Measurements from ENCODE around the gene TMEM115. TPM values are rescaled to one million over a fixed set of nuclear protein-coding genes. Genes with fewer than 3 reads are reported as not detected.
A peak's percentile ranks its signal among the peaks of the same experiment; 100 is the strongest.

TMEM115 gene
- total and polyA plus RNA-seq, 9 of the 15 experiments (the other 6 are each of a cell fraction or from before 2014, with no cell fraction given), result 1.6 to 26.9 (median 14.1) TPM

- no peak for TF ChIP-seq SREBF1 (IDR thresholded peaks at IDR 0.05; ENCODE audit: borderline replicate concordance, low read depth, low read length)
- TF ChIP-seq PTRF (tag; IDR thresholded peaks at IDR 0.05), result no peak
- no peak for TF ChIP-seq CTCFL (IDR thresholded peaks at IDR 0.05; ENCODE audit: borderline replicate concordance, insufficient read depth, low read depth, low read length, poor library complexity, severe bottlenecking)
- TF ChIP-seq ZNF124 (CRISPR knock-in tag; IDR thresholded peaks at IDR 0.05), result no peak
- 0 out of 2 replicates have a peak, but pooled peaks have one; percentile 26 for TF ChIP-seq ZEB2 (IDR thresholded peaks at IDR 0.05)
- no peak for TF ChIP-seq ZNF174 (CRISPR knock-in tag; IDR thresholded peaks at IDR 0.05)
- TF ChIP-seq HLTF (IDR thresholded peaks at IDR 0.05), result no peak
- TF ChIP-seq ARID3B (CRISPR knock-in tag; IDR thresholded peaks at IDR 0.05; ENCODE audit: borderline replicate concordance), result no peak
- TF ChIP-seq SPI1 (IDR thresholded peaks at IDR 0.05; ENCODE audit: borderline replicate concordance, low read depth, low read length), result 0 out of 2 replicates have a peak, but pooled peaks have one; percentile 40
- no peak for TF ChIP-seq CREB3 (tag; conservative IDR thresholded peaks at IDR 0.05; ENCODE audit: low read depth)
- TF ChIP-seq TRIM25 (IDR thresholded peaks at IDR 0.05; ENCODE audit: borderline replicate concordance), result no peak
- no peak for TF ChIP-seq BHLHE40 (IDR thresholded peaks at IDR 0.05; ENCODE audit: low read length)
- no peak for TF ChIP-seq CBFA2T3 (IDR thresholded peaks at IDR 0.05)
- TF ChIP-seq LEF1 (IDR thresholded peaks at IDR 0.05), result no peak
- no peak for TF ChIP-seq RBM15 (IDR thresholded peaks at IDR 0.05; ENCODE audit: insufficient read depth, low read length)
- no peak for TF ChIP-seq ZNF778 (CRISPR knock-in tag; IDR thresholded peaks at IDR 0.05)
- TF ChIP-seq GTF2F1 (IDR thresholded peaks at IDR 0.05; ENCODE audit: low read depth, low read length), result no peak
- TF ChIP-seq CBFB (CRISPR knock-in tag; IDR thresholded peaks at IDR 0.05), result no peak
These were observed 5.9 kb upstream of the TMEM115 start (continued) for GRCh38 chr3:50365080-50365841.
